MM.1S (cell line): ENCODE data around the gene FAM20C.

Experiments
- DNase-seq: peaks from one replicate; pipeline ENCODE4 v3.0.0-alpha.2; 2015
- H2AFZ ChIP-seq: fragments of 300-600 bp; sonication (generic); 2 replicates; pipeline ENCODE4 v1.6.0; 2016; ENCODE audit warnings: antibody characterized with exemption, low read length
- H3F3A ChIP-seq: fragments of 300-600 bp; sonication (generic); 2 replicates; pipeline ENCODE4 v1.6.1; 2016; ENCODE audit warnings: mild to moderate bottlenecking, antibody characterized with exemption, low read length, moderate library complexity, mixed read lengths; ENCODE audit not compliant: insufficient read depth
- H3K27ac ChIP-seq: fragments of 300-600 bp; sonication (generic); 2 replicates; pipeline ENCODE4 v1.5.1; 2016; ENCODE audit warnings: mild to moderate bottlenecking, low read length
- H3K27me3 ChIP-seq: fragments of 300-600 bp; sonication (generic); replicated peaks from 2 replicates; pipeline ENCODE4 v1.6.0; 2016; ENCODE audit warnings: low read length; ENCODE audit not compliant: insufficient read depth
- H3K36me3 ChIP-seq: fragments of 300-600 bp; sonication (generic); replicated peaks from 2 replicates; pipeline ENCODE4 v1.6.1; 2016; ENCODE audit warnings: mild to moderate bottlenecking, low read length, mixed read lengths; ENCODE audit not compliant: insufficient read depth
- H3K4me1 ChIP-seq: fragments of 300-600 bp; sonication (generic); 2 replicates; pipeline ENCODE4 v1.6.1; 2016; ENCODE audit warnings: low read length, mixed read lengths
- H3K4me2 ChIP-seq: fragments of 300-600 bp; sonication (generic); 2 replicates; pipeline ENCODE4 v1.6.0; 2016; ENCODE audit warnings: low read depth, low read length
- H3K4me3 ChIP-seq: fragments of 300-600 bp; sonication (generic); 2 replicates; pipeline ENCODE4 v1.5.1; 2016; ENCODE audit warnings: low read length, mixed read lengths
- H3K79me2 ChIP-seq: fragments of 300-600 bp; sonication (generic); 2 replicates; pipeline ENCODE4 v1.6.1; 2016; ENCODE audit warnings: mixed run types, low read length, mixed read lengths
- H3K9ac ChIP-seq: fragments of 300-600 bp; sonication (generic); 2 replicates; pipeline ENCODE4 v1.6.1; 2016; ENCODE audit warnings: low read length, mixed read lengths
- H3K9me2 ChIP-seq: fragments of 300-600 bp; sonication (generic); replicated peaks from 2 replicates; pipeline ENCODE4 v1.6.1; 2016; ENCODE audit warnings: mild to moderate bottlenecking, low read length, mixed read lengths; ENCODE audit not compliant: insufficient read depth
- H3K9me3 ChIP-seq: fragments of 300-600 bp; sonication (generic); replicated peaks from 2 replicates; pipeline ENCODE4 v1.6.1; 2016; ENCODE audit warnings: mild to moderate bottlenecking, low read length, mixed read lengths; ENCODE audit not compliant: insufficient read depth
- H4K20me1 ChIP-seq: fragments of 300-600 bp; sonication (generic); 2 replicates; pipeline ENCODE4 v1.6.1; 2016; ENCODE audit warnings: mild to moderate bottlenecking, low read length, moderate library complexity, mixed read lengths; ENCODE audit not compliant: insufficient read depth
- CTCF ChIP-seq: fragments of 300-600 bp; sonication (generic); IDR thresholded peaks from 2 replicates; pipeline ENCODE4 v1.5.1; 2016; ENCODE audit warnings: antibody characterized with exemption, low read length, mixed read lengths
- EZH2 ChIP-seq: fragments of 300-600 bp; sonication (generic); optimal IDR thresholded peaks from 2 replicates; pipeline ENCODE3; 2017; ENCODE audit warnings: low read depth, mild to moderate bottlenecking, antibody characterized with exemption, low read length, mixed read lengths
- EZH2phosphoT487 ChIP-seq: fragments of 300-600 bp; sonication (generic); IDR thresholded peaks from 2 replicates; pipeline ENCODE4 v1.6.1; 2018; ENCODE audit warnings: antibody characterized with exemption, low read length

The FAM20C gene

GRCh38 chr7:220151-220841, 27.9 kb downstream of the FAM20C start:
- H4K20me1 ChIP-seq = no peaks in the 10 kb centered on the region
- H3F3A ChIP-seq = no peaks in the 10 kb centered on the region
- no peak overlapping the region for H2AFZ ChIP-seq
- H3K4me1 ChIP-seq = no peaks in the 10 kb centered on the region
- H3K9me3 ChIP-seq = no peaks in the 10 kb centered on the region
- TF ChIP-seq EZH2 (no peak), CTCF (no peak), EZH2phosphoT487 (no peak)
- no peak for DNase-seq
- H3K9me2 ChIP-seq = no peaks in the 10 kb centered on the region
- H3K9ac ChIP-seq = no peak overlapping the region
- H3K27ac ChIP-seq = no peak overlapping the region
- H3K4me2 ChIP-seq = no peak overlapping the region
- H3K4me3 ChIP-seq = no peak overlapping the region
- H3K79me2 ChIP-seq = no peaks in the 10 kb centered on the region
- H3K36me3 ChIP-seq = no peaks in the 10 kb centered on the region
- no peaks in the 10 kb centered on the region for H3K27me3 ChIP-seq

GRCh38 chr7:221978-222715, 29.8 kb downstream of the FAM20C start:
- Histone ChIP-seq H3K4me1 (no peaks in the 10 kb centered on the region), H3K79me2 (no peaks in the 10 kb centered on the region), H3K4me2 (no peak overlapping the region), H3K27ac (no peak overlapping the region), H3K27me3 (no peaks in the 10 kb centered on the region), H3F3A (no peaks in the 10 kb centered on the region), H4K20me1 (no peaks in the 10 kb centered on the region), H3K4me3 (no peak overlapping the region), H3K9me2 (no peaks in the 10 kb centered on the region), H2AFZ (no peak overlapping the region), H3K9ac (no peak overlapping the region), H3K36me3 (no peaks in the 10 kb centered on the region), H3K9me3 (no peaks in the 10 kb centered on the region)
- no peak for TF ChIP-seq EZH2
- TF ChIP-seq CTCF = no peak
- no peak for TF ChIP-seq EZH2phosphoT487
- DNase-seq = no peak

GRCh38 chr7:222716-223041, 30.3 kb downstream of the FAM20C start:
- H3K4me1 ChIP-seq = no peaks in the 10 kb centered on the region
- no peaks in the 10 kb centered on the region for H3K79me2 ChIP-seq
- H3K27ac ChIP-seq = no peak overlapping the region
- H4K20me1 ChIP-seq = no peaks in the 10 kb centered on the region
- H3K27me3 ChIP-seq = no peaks in the 10 kb centered on the region
- H3K9me3 ChIP-seq = no peaks in the 10 kb centered on the region
- no peak overlapping the region for H2AFZ ChIP-seq
- no peak for DNase-seq
- no peaks in the 10 kb centered on the region for H3K9me2 ChIP-seq
- H3K4me3 ChIP-seq = no peak overlapping the region
- H3K36me3 ChIP-seq = no peaks in the 10 kb centered on the region
- H3K4me2 ChIP-seq = no peak overlapping the region
- no peak for TF ChIP-seq EZH2phosphoT487
- TF ChIP-seq CTCF = no peak
- TF ChIP-seq EZH2 = no peak
- H3K9ac ChIP-seq = no peak overlapping the region
- no peaks in the 10 kb centered on the region for H3F3A ChIP-seq
